CD4-positive, alpha-beta T cell treated with Interleukin-15 for 1 hour (primary cell): ENCODE results near the gene THSD8.
"Not testable (repeated sequence)": the region's sequence is repeated elsewhere in the genome, so short reads cannot be mapped to it uniquely, and the experiment has no call there.

Experiments
- DNase-seq: peaks from one replicate; pipeline ENCODE4 v3.0.0-alpha.2; 2020

Gene THSD8

GRCh38 chr19:12793290-12794195 is 8.3 kb upstream of the THSD8 start:
- peak; percentile 97 for DNase-seq

- peak; percentile 46 for DNase-seq
Measured at GRCh38 chr19:12794196-12794941, 7.5 kb upstream of the THSD8 start.

- no peak for DNase-seq
Measured at GRCh38 chr19:12794971-12795381, 6.9 kb upstream of the THSD8 start.

- DNase-seq: peak; percentile 78
Measured at GRCh38 chr19:12796146-12797071, 5.5 kb upstream of the THSD8 start.

- no peak for DNase-seq
Measured at GRCh38 chr19:12797141-12797587, 4.7 kb upstream of the THSD8 start.

GRCh38 chr19:12797607-12798006 is 4.3 kb upstream of the THSD8 start:
- not testable (repeated sequence) for DNase-seq

- DNase-seq: no peak
Measured at GRCh38 chr19:12799742-12800465, 2.0 kb upstream of the THSD8 start.

GRCh38 chr19:12800466-12800770 is 1.5 kb upstream of the THSD8 start:
- DNase-seq: no peak

- no peak for DNase-seq
Measured at GRCh38 chr19:12800923-12801465, 875 bp upstream of the THSD8 start.

GRCh38 chr19:12802267-12803106 is 618 bp downstream of the THSD8 start:
- DNase-seq: no peak

- no peak for DNase-seq
Measured at GRCh38 chr19:12804051-12804450, 2.2 kb downstream of the THSD8 start.

- DNase-seq: peak; percentile 87
Measured at GRCh38 chr19:12806242-12807081, 4.6 kb downstream of the THSD8 start, which contains the start of gene RNASEH2A. Gene RNASEH2A (plus strand): TSS chr19:12806584. CDS start chr19:12806674, 90 bp downstream.

GRCh38 chr19:12815088-12815487 is 13.2 kb downstream of the THSD8 start:
- DNase-seq: no peak

GRCh38 chr19:12817188-12817587 is 15.3 kb downstream of the THSD8 start:
- DNase-seq: not testable (repeated sequence)

- DNase-seq: not testable (repeated sequence)
Measured at GRCh38 chr19:12817810-12818209, 15.9 kb downstream of the THSD8 start.

GRCh38 chr19:12821761-12822160 is 19.9 kb downstream of the THSD8 start:
- no peak for DNase-seq

- DNase-seq: no peak
Measured at GRCh38 chr19:12825254-12826131, 23.6 kb downstream of the THSD8 start.

GRCh38 chr19:12828494-12828893 is 26.6 kb downstream of the THSD8 start:
- DNase-seq: no peak

GRCh38 chr19:12833418-12833737 is 31.5 kb downstream of the THSD8 start:
- DNase-seq: no peak
